Stimulated activated naive CD8-positive, alpha-beta T cell treated with anti-CD3 and anti-CD28 coated beads, Interleukin-15, amount 100 ng/mL, for 72 hours (primary cell): ENCODE data around the gene ARHGAP45.

ENCODE experiments used
- ATAC-seq: fragments of 150-1000 bp; cut with Tn5 transposase; 2 replicates; pipeline ENCODE4 v1.10.0; 2021; ENCODE audit warnings: mild to moderate bottlenecking, moderate library complexity
- DNase-seq, 2 donors: peaks; one replicate each; pipeline ENCODE4 v3.0.0; 2021 to 2022
- H3K27ac Mint-ChIP-seq, 2 donors: one replicate each; pipeline ENCODE4 v1.8.0; 2022; ENCODE audit warnings: mild to moderate bottlenecking in 2 of 2, mixed read lengths in 2 of 2, moderate library complexity in 2 of 2
- H3K27me3 Mint-ChIP-seq: one replicate; pipeline ENCODE4 v1.8.0; 2022; ENCODE audit warnings: mixed read lengths
- H3K4me1 Mint-ChIP-seq: one replicate; pipeline ENCODE4 v1.8.0; 2022; ENCODE audit warnings: mild to moderate bottlenecking, mixed read lengths
- H3K4me3 Mint-ChIP-seq, 2 donors: one replicate each; pipeline ENCODE4 v1.8.0; 2022; ENCODE audit warnings: mild to moderate bottlenecking in 2 of 2, mixed read lengths in 2 of 2, moderate library complexity in 1 of 2
- H3K9me3 Mint-ChIP-seq, 2 donors: one replicate each; pipeline ENCODE4 v1.8.0; 2022; ENCODE audit warnings: mixed read lengths in 2 of 2

ARHGAP45 gene

GRCh38 chr19:1084024-1084868 lies 17.3 kb downstream of the ARHGAP45 start:
- ATAC-seq (no peak), DNase-seq (peak in 1 of 2 donors; percentile 35)
- H3K9me3 Mint-ChIP-seq, result no peaks in the 10 kb centered on the region
- H3K4me3 Mint-ChIP-seq, result peak overlapping the region in 1 of 2 donors; percentile 37
- H3K4me1 Mint-ChIP-seq, result peaks cover 99% of the 10 kb centered on the region
- peak overlapping the region in 1 of 2 donors; percentile 96 for H3K27ac Mint-ChIP-seq
- no peaks in the 10 kb centered on the region for H3K27me3 Mint-ChIP-seq

GRCh38 chr19:1085053-1085658 lies 18.2 kb downstream of the ARHGAP45 start:
- no peak for ATAC-seq
- Mint-ChIP-seq H3K27ac (peak overlapping the region in 1 of 2 donors; percentile 93), H3K27me3 (no peaks in the 10 kb centered on the region), H3K9me3 (no peaks in the 10 kb centered on the region), H3K4me3 (peak overlapping the region in 1 of 2 donors; percentile 29), H3K4me1 (peaks cover 99% of the 10 kb centered on the region)
- DNase-seq, result no peak

GRCh38 chr19:1085676-1086442 lies 18.9 kb downstream of the ARHGAP45 start:
- no peak for DNase-seq
- Mint-ChIP-seq H3K9me3 (no peaks in the 10 kb centered on the region), H3K27ac (peak overlapping the region in 1 of 2 donors; percentile 93), H3K27me3 (no peaks in the 10 kb centered on the region), H3K4me1 (peaks cover 99% of the 10 kb centered on the region), H3K4me3 (peak overlapping the region in 1 of 2 donors; percentile 29)
- ATAC-seq, result no peak

- Mint-ChIP-seq H3K4me3 (peak overlapping the region in 1 of 2 donors; percentile 13), H3K4me1 (peaks cover 99% of the 10 kb centered on the region), H3K27me3 (no peaks in the 10 kb centered on the region), H3K9me3 (no peaks in the 10 kb centered on the region), H3K27ac (peak overlapping the region in 1 of 2 donors; percentile 91)
- DNase-seq (no peak), ATAC-seq (no peak)
Measured at GRCh38 chr19:1086613-1087012, 19.6 kb downstream of the ARHGAP45 start.

GRCh38 chr19:1087813-1088415 lies 20.9 kb downstream of the ARHGAP45 start:
- DNase-seq (no peak), ATAC-seq (peak; percentile 19)
- peak overlapping the region; percentile 87 to 94 for H3K27ac Mint-ChIP-seq
- peaks cover 100% of the 10 kb centered on the region for H3K4me1 Mint-ChIP-seq
- H3K4me3 Mint-ChIP-seq, result peak overlapping the region; percentile 56 to 60
- H3K9me3 Mint-ChIP-seq, result no peaks in the 10 kb centered on the region
- H3K27me3 Mint-ChIP-seq, result no peaks in the 10 kb centered on the region

- ATAC-seq (peak; percentile 6), DNase-seq (no peak)
- Mint-ChIP-seq H3K4me3 (peak overlapping the region; percentile 29 to 56), H3K9me3 (no peaks in the 10 kb centered on the region), H3K27ac (peak overlapping the region in 1 of 2 donors; percentile 94), H3K27me3 (no peaks in the 10 kb centered on the region), H3K4me1 (peaks cover 100% of the 10 kb centered on the region)
Measured at GRCh38 chr19:1088416-1089010, 21.5 kb downstream of the ARHGAP45 start.

GRCh38 chr19:1089126-1089771 lies 22.3 kb downstream of the ARHGAP45 start:
- H3K4me3 Mint-ChIP-seq, result peak overlapping the region in 1 of 2 donors; percentile 56
- peak overlapping the region in 1 of 2 donors; percentile 94 for H3K27ac Mint-ChIP-seq
- ATAC-seq (no peak), DNase-seq (no peak)
- peaks cover 100% of the 10 kb centered on the region for H3K4me1 Mint-ChIP-seq
- no peaks in the 10 kb centered on the region for H3K9me3 Mint-ChIP-seq
- no peaks in the 10 kb centered on the region for H3K27me3 Mint-ChIP-seq

- H3K27me3 Mint-ChIP-seq, result no peaks in the 10 kb centered on the region
- peak in 1 of 2 donors; percentile 81 for DNase-seq
- peak overlapping the region; percentile 56 to 61 for H3K4me3 Mint-ChIP-seq
- peak; percentile 68 for ATAC-seq
- H3K9me3 Mint-ChIP-seq, result no peaks in the 10 kb centered on the region
- peaks cover 98% of the 10 kb centered on the region for H3K4me1 Mint-ChIP-seq
- peak overlapping the region in 1 of 2 donors; percentile 94 for H3K27ac Mint-ChIP-seq
Measured at GRCh38 chr19:1089891-1090290, 22.9 kb downstream of the ARHGAP45 start.

GRCh38 chr19:1090731-1091543 lies 24.0 kb downstream of the ARHGAP45 start:
- DNase-seq (peak; percentile 69 to 73), ATAC-seq (peak; percentile 41)
- no peaks in the 10 kb centered on the region for H3K27me3 Mint-ChIP-seq
- H3K27ac Mint-ChIP-seq, result peak overlapping the region in 1 of 2 donors; percentile 98
- no peaks in the 10 kb centered on the region for H3K9me3 Mint-ChIP-seq
- H3K4me1 Mint-ChIP-seq, result peaks cover 96% of the 10 kb centered on the region
- peak overlapping the region; percentile 61 to 82 for H3K4me3 Mint-ChIP-seq

GRCh38 chr19:1091544-1092175 lies 24.7 kb downstream of the ARHGAP45 start:
- peak overlapping the region; percentile 61 to 82 for H3K4me3 Mint-ChIP-seq
- DNase-seq (no peak), ATAC-seq (no peak)
- peak overlapping the region in 1 of 2 donors; percentile 98 for H3K27ac Mint-ChIP-seq
- H3K27me3 Mint-ChIP-seq, result no peaks in the 10 kb centered on the region
- peaks cover 96% of the 10 kb centered on the region for H3K4me1 Mint-ChIP-seq
- no peaks in the 10 kb centered on the region for H3K9me3 Mint-ChIP-seq

- Mint-ChIP-seq H3K4me3 (peak overlapping the region; percentile 92), H3K9me3 (no peaks in the 10 kb centered on the region), H3K27me3 (no peaks in the 10 kb centered on the region), H3K27ac (peak overlapping the region; percentile 78 to 93), H3K4me1 (peaks cover 86% of the 10 kb centered on the region)
- ATAC-seq (no peak), DNase-seq (no peak)
Measured at GRCh38 chr19:1093330-1093729, 26.4 kb downstream of the ARHGAP45 start.

GRCh38 chr19:1093811-1094553 lies 27.0 kb downstream of the ARHGAP45 start:
- peak overlapping the region; percentile 92 for H3K4me3 Mint-ChIP-seq
- H3K27me3 Mint-ChIP-seq, result no peaks in the 10 kb centered on the region
- H3K4me1 Mint-ChIP-seq, result peaks cover 86% of the 10 kb centered on the region
- no peaks in the 10 kb centered on the region for H3K9me3 Mint-ChIP-seq
- peak overlapping the region; percentile 7 to 97 for H3K27ac Mint-ChIP-seq
- DNase-seq (no peak), ATAC-seq (no peak)

GRCh38 chr19:1094655-1094977 lies 27.6 kb downstream of the ARHGAP45 start:
- DNase-seq (no peak), ATAC-seq (peak; percentile 8)
- H3K27me3 Mint-ChIP-seq, result no peaks in the 10 kb centered on the region
- H3K27ac Mint-ChIP-seq, result peak overlapping the region; percentile 10 to 97
- H3K4me1 Mint-ChIP-seq, result peaks cover 86% of the 10 kb centered on the region
- peak overlapping the region; percentile 92 for H3K4me3 Mint-ChIP-seq
- H3K9me3 Mint-ChIP-seq, result peaks cover 0 to under 1% of the 10 kb centered on the region in 2 donors
